ENCODE data around the gene PRX. TPM values are rescaled to one million over a fixed set of nuclear protein-coding genes. Genes with fewer than 3 reads are reported as not detected.

The PRX gene
- total RNA-seq, 4 donors from 2014 or later, result 454 to 667 (median 548) TPM

GRCh38 chr19:40418040-40418439 is 4.9 kb upstream of the PRX start:
- no peaks in the 10 kb centered on the region for H3K9me3 ChIP-seq
- H3K27ac ChIP-seq, result peak overlapping the region in 2 of 4 donors; percentile 95
- no peak for DNase-seq (ENCODE audit: low spot score in 2 of 2)
- 85 to 87% methylated on average over 3 of the region's 3 CpGs for WGBS, 2 donors
- TF ChIP-seq CTCF (IDR thresholded peaks at IDR 0.05) (no peak), EP300 (IDR thresholded peaks at IDR 0.05) (no peak), POLR2A (IDR thresholded peaks at IDR 0.05) (no peak)
- no peak overlapping the region for H3K4me3 ChIP-seq
- peaks cover 0 to 47% (median 12%) of the 10 kb centered on the region in 4 donors for H3K4me1 ChIP-seq
- H3K27me3 ChIP-seq, result peaks cover 0 to 4% of the 10 kb centered on the region in 2 donors
- peaks cover 0 to 9% (median 4%) of the 10 kb centered on the region in 3 donors for H3K36me3 ChIP-seq

- no peak for TF ChIP-seq POLR2A (IDR thresholded peaks at IDR 0.05)
- TF ChIP-seq CTCF (IDR thresholded peaks at IDR 0.05), result no peak
- no peak for TF ChIP-seq EP300 (IDR thresholded peaks at IDR 0.05)
- no peaks in the 10 kb centered on the region for H3K9me3 ChIP-seq
- peaks cover 0 to 43% (median 9%) of the 10 kb centered on the region in 4 donors for H3K4me1 ChIP-seq
- WGBS, 2 donors, result 59 to 61% methylated on average over 4 of the region's 4 CpGs
- peaks cover 0 to 5% (median under 1%) of the 10 kb centered on the region in 3 donors for H3K36me3 ChIP-seq
- H3K4me3 ChIP-seq, result no peak overlapping the region
- DNase-seq (ENCODE audit: low spot score in 2 of 2), result no peak
- H3K27ac ChIP-seq, result peak overlapping the region; percentile 59 to 95 (median 82)
- peaks cover 0 to 7% of the 10 kb centered on the region in 2 donors for H3K27me3 ChIP-seq
Observed at GRCh38 chr19:40417643-40417981, 4.4 kb upstream of the PRX start.

- DNase-seq (ENCODE audit: low spot score in 2 of 2), result peak; percentile 46 to 47
- H3K27ac ChIP-seq, result peak overlapping the region; percentile 59 to 95 (median 82)
- H3K9me3 ChIP-seq, result no peaks in the 10 kb centered on the region
- peaks cover 0 to 38% (median 7%) of the 10 kb centered on the region in 4 donors for H3K4me1 ChIP-seq
- H3K27me3 ChIP-seq, result peaks cover 0 to 7% of the 10 kb centered on the region in 2 donors
- 32 to 40% methylated on average over 15 to 16 of the region's 16 CpGs for WGBS, 2 donors
- no peak overlapping the region for H3K4me3 ChIP-seq
- TF ChIP-seq CTCF (IDR thresholded peaks at IDR 0.05) (no peak), POLR2A (IDR thresholded peaks at IDR 0.05) (peak in 1 of 2 donors; percentile 58), EP300 (IDR thresholded peaks at IDR 0.05) (peak in 1 of 2 donors; percentile 60)
- no peaks in the 10 kb centered on the region for H3K36me3 ChIP-seq
Observed at GRCh38 chr19:40416918-40417642, 3.9 kb upstream of the PRX start.

- Histone ChIP-seq H3K4me1 (peaks cover 0 to 43% (median 0%) of the 10 kb centered on the region in 4 donors), H3K27me3 (peaks cover 0 to 7% of the 10 kb centered on the region in 2 donors), H3K4me3 (no peak overlapping the region), H3K27ac (peak overlapping the region in 3 of 4 donors; percentile 37 to 95 (median 95)), H3K36me3 (no peaks in the 10 kb centered on the region), H3K9me3 (no peaks in the 10 kb centered on the region)
- no peak for TF ChIP-seq EP300 (IDR thresholded peaks at IDR 0.05)
- no peak for TF ChIP-seq CTCF (IDR thresholded peaks at IDR 0.05)
- TF ChIP-seq POLR2A (IDR thresholded peaks at IDR 0.05), result no peak
- 94 to 100% methylated on average over 2 of the region's 2 CpGs for WGBS, 2 donors
- no peak for DNase-seq (ENCODE audit: low spot score in 2 of 2)
Observed at GRCh38 chr19:40415768-40416167, 2.6 kb upstream of the PRX start.
